Fibroblast of skin of left quadriceps (primary cell): ENCODE data around the gene RFXANK.
A peak's percentile ranks its signal among the peaks of the same experiment; 100 is the strongest.
"Not testable (repeated sequence)": the region's sequence is repeated elsewhere in the genome, so short reads cannot be mapped to it uniquely, and the experiment has no call there.

Experiments
- DNase-seq, 2 experiments: peaks; one replicate each; pipeline ENCODE4 v3.0.0-alpha.2; 2013; ENCODE audit warnings: low read depth in 2 of 2

Gene RFXANK, protein sequence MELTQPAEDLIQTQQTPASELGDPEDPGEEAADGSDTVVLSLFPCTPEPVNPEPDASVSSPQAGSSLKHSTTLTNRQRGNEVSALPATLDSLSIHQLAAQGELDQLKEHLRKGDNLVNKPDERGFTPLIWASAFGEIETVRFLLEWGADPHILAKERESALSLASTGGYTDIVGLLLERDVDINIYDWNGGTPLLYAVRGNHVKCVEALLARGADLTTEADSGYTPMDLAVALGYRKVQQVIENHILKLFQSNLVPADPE

DNA sequence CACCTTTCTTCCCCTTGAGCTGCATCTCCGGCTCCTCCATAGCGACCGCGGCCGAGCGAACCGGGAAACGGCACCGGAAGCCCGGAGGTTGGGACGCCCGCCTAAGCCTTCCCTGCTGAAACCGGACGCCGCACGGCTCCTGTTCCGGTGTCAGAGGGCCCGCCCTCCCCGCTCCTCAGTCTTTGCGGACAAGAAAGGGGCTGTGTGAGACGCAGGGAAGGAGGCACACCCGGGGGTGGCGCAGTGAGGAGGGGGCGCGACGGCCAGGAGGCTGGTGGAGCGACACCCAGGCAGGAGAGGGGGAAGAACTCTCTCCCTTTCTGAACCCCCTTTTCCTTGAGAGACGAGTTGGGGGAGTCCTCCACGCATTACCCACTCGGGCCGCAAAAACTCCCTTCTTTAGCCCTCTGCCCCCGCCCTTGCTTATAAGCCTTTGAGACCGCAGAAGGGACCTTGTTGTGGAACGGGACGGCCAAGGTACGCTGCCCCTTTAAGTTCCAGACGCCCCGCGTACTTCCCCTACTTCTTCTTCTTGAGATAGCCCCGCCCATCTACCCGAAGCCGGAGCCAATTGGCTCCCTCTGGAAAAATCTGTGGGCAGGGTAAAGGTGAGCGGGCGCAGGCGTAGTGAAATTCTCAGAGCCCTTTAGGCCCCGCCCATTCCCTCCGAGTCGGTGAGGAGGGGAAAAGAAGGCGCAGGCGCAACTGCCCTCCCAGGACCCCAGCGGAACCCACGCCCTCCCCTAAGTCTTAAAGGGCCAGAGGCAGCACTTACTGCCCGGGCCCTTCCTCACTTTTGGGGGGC is at the start of gene RFXANK, which contains the start of gene BORCS8:
RFXANK (plus strand) TSS at position 181 of the 805 bp plus-strand sequence. CDS start 1,689 bp downstream, outside the sequence.
BORCS8 (minus strand) TSS at position 75 of the 805 bp plus-strand sequence; CDS start at position 40, 35 bp downstream.
- peak; percentile 99 for DNase-seq

DNA sequence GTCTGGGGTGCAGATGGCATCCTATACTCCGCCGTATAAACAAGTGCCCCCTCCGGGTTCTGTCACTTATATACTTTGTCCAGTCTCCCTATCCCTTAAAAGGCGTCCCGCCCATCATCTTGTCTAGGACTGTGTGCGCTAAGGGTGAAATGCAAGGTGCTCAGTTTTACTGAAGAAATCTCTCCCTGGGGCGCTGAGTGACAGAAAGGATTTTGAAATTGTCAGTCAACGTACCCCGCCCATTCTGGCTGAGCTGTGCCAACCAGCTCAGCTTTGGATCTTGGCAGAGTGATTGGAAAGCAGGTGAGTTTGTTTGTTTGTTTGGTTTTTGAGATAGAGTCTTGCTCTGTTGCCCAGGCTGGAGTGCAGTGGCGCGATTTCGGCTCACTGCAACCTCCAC is 49.7 kb upstream of the RFXANK start:
- no peak for DNase-seq

DNA sequence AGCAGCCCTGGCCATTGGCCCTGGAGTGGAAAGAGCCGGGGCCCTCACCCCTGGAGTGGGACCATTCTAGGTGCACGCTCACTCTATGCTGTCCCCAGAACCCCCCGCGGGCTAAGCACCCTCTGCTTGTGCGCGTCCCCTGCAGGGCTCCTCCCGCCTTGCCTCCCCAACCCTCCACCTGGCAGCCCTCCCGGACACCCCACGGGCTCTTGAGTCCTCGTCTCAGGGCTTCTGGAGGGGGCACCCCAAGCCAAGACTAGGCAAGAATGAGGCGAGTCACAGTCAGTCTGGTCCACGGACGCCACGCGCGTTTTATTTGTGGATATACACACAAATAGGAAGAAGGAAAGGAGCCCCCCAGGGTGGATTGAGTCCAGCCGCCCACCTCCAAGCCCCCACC is 46.8 kb upstream of the RFXANK start:
- no peak for DNase-seq

DNA sequence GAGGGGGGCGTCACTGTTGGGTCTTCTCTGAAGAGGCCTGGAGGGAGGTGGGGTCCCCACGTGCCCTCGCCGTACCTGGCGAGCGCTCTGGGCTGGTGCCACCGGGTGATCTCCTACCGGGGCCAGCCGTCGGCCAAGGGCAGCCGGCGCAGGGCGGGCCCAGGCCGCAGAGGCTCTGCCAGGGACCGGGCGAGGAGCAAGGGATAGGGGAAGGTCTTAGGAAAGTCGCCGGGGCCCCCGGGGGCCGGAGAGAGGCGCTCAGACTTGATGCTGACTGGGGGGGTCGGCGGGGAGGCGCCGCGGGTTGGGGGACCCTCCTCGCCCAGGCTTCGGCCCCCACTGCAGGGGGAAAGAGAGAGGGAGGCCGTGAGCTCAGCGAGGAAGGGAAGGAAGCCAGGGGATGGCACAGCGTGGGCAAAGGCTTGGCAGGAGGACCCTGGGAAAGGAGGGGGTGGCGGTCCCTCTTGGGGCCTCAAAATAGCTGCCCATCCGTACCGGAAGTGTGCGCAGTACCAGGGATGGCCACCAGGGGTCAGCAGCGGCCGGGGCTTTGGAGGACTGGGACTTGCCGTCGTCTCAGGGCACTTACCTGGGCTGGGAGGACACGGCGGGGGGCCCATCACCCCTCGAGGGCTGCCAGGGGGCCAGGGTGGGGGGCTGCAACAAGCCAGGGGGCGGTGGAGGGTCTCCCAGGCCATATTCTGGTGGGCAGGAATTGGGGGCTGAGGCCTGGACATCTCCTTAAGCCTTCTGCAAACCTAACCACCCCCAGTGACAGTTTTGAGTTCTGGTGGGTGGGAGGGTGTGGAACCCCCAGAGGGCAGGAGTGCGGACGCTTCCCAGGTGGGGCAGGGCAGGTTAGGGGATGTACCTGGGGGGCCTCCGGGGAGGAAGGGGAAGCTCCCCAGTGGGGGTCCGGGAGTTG is 46.1 kb upstream of the RFXANK start:
- DNase-seq: peak; percentile 20 to 23

DNA sequence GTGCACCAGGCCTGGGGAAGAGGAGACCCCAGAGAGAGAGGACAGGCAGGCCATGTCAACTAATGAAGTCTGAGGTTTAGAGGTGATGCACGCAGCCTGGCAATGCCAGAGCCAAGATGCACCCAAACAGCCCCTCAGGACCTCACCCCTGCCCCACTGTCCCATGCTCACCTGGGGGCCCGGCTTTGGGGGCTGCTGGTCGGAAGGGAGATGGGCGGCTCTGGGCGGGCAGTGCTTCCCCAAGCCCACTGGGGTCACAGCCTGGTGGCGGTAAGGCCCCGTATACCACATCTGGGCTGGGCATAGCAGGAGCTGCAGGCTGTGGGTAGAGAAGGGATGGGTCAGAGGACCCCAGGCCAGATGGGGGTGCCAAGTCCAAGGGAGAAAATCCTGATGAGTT is 45.2 kb upstream of the RFXANK start:
- no peak for DNase-seq

DNA sequence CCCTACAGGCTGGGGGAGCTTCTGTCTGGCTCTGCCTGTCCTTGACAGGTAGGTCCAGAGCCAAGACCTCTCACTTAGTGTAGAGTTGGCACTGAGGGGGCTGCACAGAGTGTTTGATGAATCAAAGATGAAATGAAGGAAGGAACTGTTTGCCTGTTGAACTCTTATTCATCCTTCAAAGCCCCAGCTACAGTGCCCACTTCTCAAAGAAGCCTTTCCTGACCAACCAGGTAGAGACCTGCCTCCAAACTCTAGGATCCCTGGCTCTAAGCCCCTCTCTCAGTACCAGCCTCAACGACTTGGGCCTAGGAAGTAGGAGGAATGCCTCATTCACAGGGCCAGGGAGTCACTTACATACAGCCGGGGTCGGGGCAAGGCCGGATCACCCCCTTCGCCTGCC is 44.7 kb upstream of the RFXANK start:
- DNase-seq: no peak

DNA sequence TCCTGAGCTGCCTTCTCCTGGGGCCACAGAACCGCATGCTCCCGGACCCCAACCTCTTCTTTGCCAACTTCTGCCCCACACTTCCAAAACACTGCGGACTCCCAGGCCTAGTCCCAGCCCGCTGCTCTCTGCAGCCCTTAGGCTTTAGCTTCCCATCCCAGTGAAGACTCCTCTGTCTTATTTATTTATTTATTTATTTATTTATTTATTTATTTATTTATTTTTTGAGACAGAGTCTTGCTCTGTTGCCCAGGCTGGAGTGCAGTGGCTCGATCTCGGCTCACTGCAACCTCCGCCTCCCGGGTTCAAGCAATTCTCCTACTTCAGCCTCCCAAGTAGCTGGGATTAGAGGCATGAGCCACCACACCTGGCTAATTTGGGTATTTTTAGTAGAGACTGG is 43.6 kb upstream of the RFXANK start:
- not testable (repeated sequence) for DNase-seq

DNA sequence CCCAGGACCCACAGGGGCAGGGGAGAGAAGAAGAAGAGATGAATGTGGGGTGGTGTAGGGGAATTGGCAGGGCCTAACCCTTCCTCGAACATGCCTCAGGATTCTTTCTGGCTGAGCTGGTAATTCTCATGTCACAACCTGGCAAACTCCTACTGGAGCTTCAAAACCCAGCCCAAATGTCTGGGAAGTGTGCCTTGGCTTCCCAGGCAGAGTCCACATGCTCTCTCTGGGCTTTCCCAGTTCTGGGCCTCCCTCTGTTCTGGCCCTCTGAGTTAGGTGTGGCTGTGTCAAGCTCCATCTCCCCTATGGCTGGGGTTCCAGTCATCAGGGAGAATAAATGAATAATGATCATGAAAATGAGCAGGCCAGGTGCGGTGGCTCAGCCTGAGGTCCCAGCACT is 42.6 kb upstream of the RFXANK start:
- no peak for DNase-seq

DNA sequence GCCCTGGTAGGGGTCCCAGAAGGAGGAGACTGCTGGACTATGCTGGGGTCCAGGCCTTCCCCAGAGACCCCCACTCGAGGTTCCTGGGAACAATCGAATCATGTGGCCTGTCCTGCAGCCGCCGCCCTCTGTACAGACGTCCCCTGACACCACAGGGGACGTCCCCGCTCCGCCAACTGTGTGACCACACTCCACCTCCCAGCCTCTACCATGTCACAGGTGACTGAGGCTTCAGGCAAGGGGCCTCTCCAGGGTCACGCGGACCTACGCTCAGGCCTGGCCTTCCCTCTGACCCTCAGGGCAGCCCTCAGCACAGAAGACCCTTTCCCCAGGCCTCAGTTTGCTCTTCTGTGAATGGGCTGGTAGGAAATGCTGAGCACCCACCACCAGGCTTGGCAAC is 40.6 kb upstream of the RFXANK start:
- DNase-seq: no peak

DNA sequence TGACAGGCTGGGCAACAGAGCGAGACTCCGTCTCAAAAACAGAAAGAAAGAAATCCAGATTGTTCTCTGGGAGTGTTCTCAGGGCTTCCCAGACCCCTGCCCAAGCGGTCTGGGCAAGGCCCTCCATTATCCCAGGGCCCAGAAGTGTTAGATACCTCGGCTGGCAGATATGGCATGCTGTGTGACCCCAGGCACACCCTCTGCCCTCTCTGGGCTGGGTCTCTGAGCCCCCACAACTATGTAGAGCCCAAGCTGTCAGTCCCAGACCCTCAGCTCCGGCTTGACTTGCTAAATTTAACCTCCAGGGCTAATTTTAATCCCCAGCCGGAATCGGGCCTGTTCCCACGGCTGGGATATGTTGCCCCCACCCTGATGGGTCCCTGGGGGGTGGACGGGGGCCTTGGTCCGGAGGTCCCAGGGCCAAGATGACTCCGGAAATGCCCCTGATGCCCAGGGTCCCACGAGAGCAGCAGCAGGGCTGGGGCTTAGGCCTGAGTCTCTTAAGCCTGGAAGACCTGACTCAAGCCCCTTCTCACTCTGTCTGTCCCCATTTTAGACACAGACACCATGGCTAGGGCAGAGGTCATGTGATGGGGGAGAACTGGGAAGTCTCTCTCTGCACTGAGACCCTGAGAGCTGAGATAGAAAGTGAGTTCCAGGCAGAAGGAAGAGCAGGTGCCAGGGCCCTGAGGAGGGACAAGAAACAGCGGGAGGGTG is 39.2 kb upstream of the RFXANK start:
- no peak for DNase-seq

DNA sequence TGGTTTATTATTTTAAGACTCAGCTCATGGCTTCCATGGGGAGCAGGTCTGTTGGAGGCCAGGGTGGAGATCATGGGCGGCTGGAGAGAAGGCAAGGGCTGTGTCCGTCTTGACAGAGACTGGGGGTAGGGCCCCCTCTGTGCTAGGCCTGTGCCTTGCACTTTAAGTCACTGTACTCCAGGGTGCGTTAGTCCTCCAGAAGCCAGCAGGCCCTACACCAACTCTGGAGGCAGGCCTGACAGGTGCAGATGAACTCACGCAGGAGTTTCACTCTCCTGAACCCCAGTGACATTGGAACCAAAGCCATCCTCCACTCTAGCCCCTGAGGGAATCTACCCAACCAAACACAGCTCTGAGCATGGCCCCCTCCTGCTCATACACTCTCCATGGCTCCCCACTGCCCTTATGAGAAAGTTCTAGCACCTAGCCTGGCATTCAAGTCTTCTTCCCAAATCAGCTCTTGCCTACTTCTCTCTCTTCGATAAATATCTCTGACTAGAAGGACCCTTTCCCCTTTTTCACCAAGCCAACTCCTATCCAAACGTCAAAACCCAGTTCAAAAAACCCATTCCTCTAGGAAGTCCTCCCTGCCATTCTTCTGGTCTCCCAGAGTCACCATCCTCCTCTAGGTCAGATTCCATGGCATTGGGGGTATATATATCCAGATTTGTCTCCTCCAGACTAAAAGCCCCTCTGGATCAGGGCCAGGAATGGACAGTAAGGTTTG is 37.1 kb upstream of the RFXANK start:
- no peak for DNase-seq

DNA sequence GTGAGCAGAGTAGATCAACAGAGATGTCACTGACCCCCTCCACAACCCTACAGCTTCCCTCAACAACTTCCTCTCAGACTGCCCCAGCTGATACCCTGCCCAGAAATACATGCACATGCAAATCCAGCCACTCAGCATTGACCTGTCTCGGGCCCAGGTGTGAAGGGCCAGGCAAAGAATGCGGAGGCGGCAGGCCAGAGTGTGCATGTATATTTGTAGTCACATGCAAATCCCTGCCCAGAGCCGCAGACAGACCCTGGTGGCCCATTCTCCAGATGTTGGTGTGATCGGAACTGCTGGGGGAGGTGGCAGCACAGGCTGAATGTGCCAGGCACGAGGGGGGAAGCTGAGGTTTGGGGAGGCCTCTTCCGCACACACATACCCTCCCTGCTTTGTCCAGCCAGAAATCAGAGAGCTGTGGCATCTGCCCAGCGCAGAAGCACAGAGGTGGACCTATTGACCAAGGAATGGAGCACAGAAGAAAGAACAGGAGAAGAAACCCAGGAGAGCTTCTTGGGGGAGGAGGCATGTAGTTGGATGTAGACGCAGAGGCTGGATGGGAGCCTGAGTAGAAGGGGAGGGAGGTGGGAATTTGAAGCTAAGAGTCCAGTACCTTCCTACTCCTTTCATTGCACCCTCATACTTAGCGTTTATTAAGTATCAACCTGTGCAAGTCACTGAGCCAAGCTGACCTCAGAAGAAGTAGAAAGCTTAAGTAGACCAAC is 36.4 kb upstream of the RFXANK start:
- no peak for DNase-seq

DNA sequence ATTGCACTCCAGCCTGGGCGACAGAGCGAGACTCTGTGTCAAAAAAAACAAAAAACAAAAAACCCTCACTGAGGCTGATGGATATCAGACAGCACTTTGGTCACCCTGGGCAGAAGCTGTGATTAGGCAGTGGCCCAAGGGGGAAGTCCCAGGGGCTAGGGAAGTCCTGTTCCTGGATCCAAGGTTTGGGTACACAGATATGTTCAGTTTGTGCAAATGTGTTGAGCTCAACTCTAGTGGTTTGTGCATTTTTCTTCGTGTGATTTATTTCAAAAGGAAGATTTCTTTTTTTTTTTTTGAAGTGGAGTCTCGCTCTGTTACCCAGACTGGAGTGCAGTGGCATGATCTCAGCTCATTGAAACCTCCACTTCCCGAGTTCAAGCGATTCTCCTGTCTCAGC is 34.2 kb upstream of the RFXANK start:
- no peak for DNase-seq

DNA sequence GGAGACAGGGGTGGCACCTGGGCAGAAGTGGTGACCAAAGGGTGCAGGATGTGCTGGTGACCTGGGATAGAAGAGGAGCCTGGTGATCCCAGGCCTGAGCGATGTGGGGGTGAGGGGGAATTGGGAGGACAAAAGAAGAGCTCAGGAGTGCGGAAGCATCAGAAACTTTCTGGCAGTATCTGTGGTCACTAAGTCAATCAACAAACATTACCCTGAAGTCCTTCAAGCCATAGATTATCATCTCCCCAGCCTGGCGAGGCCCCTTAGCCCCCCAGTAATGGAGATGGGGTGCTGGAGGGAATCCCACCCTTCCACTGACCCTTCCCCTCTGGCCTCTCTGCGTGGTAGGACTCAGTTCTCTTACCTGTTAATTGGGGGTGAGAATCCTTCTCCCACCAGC is 32.5 kb upstream of the RFXANK start:
- DNase-seq: no peak

DNA sequence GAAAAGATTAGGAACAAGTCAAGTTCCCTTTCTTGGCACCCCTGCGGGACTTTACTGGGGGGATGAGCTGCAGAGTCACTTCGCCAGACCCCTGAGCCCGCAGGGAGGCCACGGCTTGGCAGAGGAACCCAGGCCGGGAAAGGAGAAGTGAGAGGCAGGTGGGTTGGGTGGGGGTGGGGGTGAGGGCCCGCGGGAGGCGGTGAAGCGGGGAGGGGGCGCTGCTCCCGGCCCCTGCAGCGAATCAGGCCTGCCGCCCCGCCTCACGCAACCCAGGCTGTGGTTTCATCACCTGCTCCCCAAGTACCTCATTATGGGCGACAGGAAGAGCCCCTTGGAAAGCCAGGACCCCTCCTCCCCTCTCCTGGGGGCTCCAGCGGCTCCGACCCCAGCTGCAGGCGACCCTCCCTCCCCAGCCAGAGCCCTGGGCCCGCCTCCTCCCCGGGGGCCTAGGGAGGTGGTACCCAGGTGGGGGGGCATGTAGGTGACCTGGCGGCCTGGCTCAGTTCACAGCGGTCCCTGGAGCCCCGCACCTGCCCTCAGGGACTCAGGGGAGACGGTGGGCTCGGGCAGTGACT is 31.5 kb upstream of the RFXANK start:
- DNase-seq: no peak

DNA sequence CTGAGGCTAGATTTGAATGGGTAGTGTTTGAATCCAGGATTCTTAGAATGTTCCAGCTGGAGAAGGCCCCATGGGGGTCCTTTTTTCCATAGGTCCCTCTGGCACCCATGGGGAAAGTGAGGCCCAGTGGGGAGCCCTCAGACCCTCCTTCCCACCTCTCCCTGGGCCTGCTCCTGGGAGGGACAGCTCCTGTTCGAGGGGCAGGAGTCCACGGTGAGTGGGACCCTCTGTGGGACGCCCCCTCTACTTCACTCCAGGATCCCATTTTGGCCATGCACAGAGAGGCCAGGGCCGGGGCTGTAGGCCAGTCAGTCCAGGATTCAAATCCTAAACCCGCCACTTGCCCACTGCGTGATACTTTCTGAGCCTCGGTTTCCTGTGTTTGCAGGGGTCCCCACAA is 29.6 kb upstream of the RFXANK start:
- no peak for DNase-seq

DNA sequence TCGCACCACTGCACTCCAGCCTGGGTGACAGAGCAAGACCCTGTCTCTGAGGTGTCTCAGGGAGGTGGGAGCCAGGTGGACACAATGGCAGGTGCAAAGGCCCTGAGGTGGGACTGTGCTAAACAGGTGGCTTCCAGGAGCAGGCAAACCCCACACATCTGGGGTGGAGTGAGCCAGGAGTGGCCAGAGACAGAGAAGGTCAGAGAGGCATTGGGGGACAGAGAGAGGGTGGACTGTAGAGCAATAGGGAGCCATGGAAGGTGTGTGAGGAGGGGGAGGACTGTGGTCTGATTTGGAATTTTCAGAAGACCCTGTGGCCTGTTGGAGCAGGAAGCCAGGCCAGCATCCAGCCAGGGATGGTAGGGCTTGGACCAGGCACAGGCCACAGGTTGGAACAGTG is 26.7 kb upstream of the RFXANK start:
- DNase-seq: no peak

DNA sequence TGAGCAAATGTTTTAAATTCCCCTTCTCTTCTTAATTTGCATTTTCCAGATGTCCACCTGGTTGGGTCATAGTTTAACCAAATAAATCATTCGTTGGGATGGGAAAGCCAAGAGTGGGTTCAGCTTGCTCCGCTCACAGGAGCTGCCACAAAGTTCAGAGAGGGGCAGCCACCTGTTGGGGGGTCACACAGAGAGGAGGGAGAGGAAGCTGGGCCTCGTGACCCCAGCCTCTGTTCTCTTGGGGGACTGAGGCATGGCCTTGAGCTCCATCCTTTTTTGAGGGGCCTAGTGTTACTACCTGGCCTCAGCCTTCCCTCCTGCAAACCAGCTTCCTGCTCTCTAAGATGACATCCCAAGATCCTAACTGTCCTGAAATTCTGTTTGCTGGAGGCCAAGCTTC is 24.4 kb upstream of the RFXANK start:
- DNase-seq: no peak

DNA sequence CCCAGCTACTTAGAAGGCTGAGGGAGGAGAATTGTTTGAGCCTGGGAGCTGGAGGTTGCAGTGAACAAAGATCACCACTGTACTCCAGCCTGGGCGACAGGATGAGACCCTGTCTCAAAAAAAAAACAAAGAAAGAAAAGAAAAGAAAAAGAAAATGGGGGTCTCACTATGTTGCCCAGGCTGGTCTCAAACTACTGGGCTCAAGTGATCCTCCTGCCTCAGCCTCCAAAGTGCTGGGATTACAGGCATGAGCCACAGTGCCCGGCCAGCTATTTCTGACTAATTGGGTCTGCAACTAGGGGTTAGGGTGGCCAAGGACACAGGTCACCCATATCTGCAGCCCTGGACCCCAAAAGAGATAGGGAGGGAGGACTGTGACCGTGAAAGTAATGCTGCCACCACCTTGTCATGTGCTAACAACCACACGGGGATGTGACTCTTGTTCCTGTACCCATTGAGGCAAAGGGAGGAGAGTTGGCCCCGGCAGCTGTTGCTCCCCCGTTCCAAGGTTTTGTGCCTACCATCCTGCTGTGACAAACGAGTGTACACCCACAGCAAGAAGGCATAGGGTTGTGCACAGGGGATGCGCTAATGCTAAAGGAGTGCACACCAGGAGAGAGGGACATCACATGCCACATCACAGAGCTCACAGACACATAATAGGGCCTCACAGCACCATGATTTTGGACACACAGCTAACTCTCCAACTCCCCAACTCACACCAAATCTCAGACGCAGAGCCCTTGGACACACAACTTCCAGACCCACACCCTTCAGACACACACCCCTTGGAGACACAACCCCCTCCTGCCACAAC is 22.6 kb upstream of the RFXANK start:
- DNase-seq: no peak
